Measurements from ENCODE around the gene TTPAL. TPM values are rescaled to one million over a fixed set of nuclear protein-coding genes. Genes with fewer than 3 reads are reported as not detected.
A peak's percentile ranks its signal among the peaks of the same experiment; 100 is the strongest.

TTPAL gene
- total and polyA plus RNA-seq, 2 donors (not counting 3 experiments of a cell fraction or from before 2014, with no cell fraction given): 4.0 to 8.0 TPM

DNA sequence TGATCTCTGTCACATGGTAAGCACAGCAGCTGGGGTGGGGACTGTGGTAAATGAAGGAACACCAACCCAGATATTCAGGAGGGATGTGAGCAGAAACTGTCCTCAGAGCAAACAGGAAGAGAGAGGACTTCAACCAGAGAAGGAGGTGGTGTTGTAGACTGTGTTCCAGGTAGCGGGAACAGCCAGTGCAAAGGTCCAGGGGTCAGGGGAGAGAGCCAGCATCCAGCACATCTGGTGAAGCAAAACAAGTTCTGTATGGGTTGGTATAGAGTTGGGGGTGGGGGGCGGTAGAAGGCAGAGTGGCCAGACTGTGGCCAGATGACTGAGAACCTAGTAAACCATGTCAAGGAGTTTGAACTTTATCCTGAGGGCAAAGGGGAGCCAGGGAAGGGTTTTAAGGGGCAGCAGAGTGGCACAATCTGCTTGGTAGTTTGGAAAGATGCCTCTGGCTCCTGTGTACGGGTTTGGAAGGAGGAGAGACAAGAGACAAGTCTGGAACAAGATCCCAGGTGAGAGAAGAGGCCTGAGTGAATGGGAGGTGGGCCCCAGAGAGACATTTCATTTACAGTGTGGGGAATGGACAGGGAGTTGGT, 27.8 kb upstream of the TTPAL start:
- Histone ChIP-seq H3K9ac (replicated peaks; ENCODE audit: extremely low read depth, insufficient read depth, low read length) (no peak overlapping the region), H3K4me1 (ENCODE audit: control insufficient read depth, extremely low read depth, insufficient read depth, low read length) (no peaks in the 10 kb centered on the region), H4K20me1 (replicated peaks; ENCODE audit: control insufficient read depth, extremely low read depth, insufficient read depth, low read length) (no peaks in the 10 kb centered on the region), H3K27me3 (ENCODE audit: control insufficient read depth in 2 of 2, insufficient read depth in 2 of 2, low read length in 2 of 2) (peaks cover 2 to 6% of the 10 kb centered on the region in 2 experiments), H3K4me3 (replicated peaks in 1 of 3; ENCODE audit: insufficient read depth in 1 of 3, low read depth in 1 of 3, low read length in 3 of 3) (no peak overlapping the region), H3K9me1 (replicated peaks; ENCODE audit: control insufficient read depth, extremely low read depth, insufficient read depth, low read length) (no peaks in the 10 kb centered on the region), H3K4me2 (ENCODE audit: insufficient read depth, low read length) (no peak overlapping the region), H3K79me2 (ENCODE audit: control insufficient read depth, insufficient read depth, low read length) (no peaks in the 10 kb centered on the region), H3K9me3 (replicated peaks; ENCODE audit: control insufficient read depth, insufficient read depth, low read length) (no peaks in the 10 kb centered on the region), H2AFZ (ENCODE audit: low read depth, low read length) (no peak overlapping the region), H3K27ac (ENCODE audit: insufficient read depth, low read depth, low read length) (no peak overlapping the region), H3K36me3 (ENCODE audit: control insufficient read depth in 2 of 2, extremely low read depth in 1 of 2, insufficient read depth in 2 of 2, low read length in 2 of 2) (no peaks in the 10 kb centered on the region)
- CTCF ChIA-PET: no interaction called here
- intact Hi-C loops (cut with micrococcal nuclease) (no loop called here), dilution Hi-C loops (cut with MboI; ENCODE audit: extremely low pct_ligation_motif_present, low sequenced_read_pairs) (no loop called here)
- TF ChIP-seq POLR2A (IDR thresholded peaks at IDR 0.05; ENCODE audit: low read depth, low read length) (no peak), EZH2 (IDR thresholded peaks at IDR 0.05; ENCODE audit: borderline replicate concordance, low read depth, low read length, severe bottlenecking) (no peak), FOS (IDR thresholded peaks at IDR 0.05; ENCODE audit: borderline replicate concordance, insufficient read depth, low read length) (no peak)
- TF ChIP-seq, protein P1, sequence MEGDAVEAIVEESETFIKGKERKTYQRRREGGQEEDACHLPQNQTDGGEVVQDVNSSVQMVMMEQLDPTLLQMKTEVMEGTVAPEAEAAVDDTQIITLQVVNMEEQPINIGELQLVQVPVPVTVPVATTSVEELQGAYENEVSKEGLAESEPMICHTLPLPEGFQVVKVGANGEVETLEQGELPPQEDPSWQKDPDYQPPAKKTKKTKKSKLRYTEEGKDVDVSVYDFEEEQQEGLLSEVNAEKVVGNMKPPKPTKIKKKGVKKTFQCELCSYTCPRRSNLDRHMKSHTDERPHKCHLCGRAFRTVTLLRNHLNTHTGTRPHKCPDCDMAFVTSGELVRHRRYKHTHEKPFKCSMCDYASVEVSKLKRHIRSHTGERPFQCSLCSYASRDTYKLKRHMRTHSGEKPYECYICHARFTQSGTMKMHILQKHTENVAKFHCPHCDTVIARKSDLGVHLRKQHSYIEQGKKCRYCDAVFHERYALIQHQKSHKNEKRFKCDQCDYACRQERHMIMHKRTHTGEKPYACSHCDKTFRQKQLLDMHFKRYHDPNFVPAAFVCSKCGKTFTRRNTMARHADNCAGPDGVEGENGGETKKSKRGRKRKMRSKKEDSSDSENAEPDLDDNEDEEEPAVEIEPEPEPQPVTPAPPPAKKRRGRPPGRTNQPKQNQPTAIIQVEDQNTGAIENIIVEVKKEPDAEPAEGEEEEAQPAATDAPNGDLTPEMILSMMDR (IDR thresholded peaks at IDR 0.05; ENCODE audit: extremely low read depth in 1 of 2, insufficient read depth in 1 of 2, low read depth in 1 of 2, low read length in 2 of 2): no peak
- DNase-seq (ENCODE audit: low read depth, low spot score) (no peak), FAIRE-seq (no peak)
- POLR2A ChIA-PET: no interaction called here
- BruUV-seq (replicated peaks): no TSS peak

DNA sequence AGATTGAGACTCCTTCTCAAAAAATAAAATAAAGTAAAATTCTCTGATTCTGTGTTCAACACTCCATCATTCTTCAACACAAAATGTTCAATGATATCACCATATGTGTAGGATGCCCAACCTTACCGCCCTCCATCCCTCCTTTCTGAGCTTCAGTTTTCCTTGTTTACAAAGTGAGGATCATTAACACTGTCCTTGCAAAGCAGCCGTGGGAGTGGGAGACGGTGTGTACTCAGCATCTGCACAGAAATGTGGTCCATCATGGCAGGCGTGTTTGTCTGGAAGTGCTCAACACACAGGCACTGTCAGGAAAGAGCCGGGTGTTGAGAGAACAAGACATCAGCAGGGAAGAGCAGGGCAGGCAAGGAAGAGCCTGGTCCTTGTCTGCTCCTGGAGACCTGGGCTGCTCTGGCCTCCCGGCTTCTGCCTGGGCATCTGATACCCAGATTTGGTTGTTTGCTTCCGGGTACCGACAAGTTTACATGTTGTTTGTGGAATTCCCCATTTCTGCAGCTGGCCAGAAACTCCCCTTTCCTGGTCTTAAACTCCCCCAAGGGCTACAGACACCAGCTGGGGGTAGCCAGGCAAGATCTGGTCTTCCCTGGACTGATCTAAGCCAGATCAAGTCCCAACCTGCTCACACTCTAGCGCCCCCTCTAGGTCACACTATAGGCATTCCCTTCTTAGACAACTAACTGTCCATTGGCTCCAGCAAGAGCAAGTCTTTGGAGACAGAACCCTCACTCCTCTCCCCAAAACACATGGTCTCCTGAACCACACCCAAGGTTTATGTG, 26.7 kb upstream of the TTPAL start:
- H3K27ac ChIP-seq (ENCODE audit: insufficient read depth, low read depth, low read length): no peak overlapping the region
- H2AFZ ChIP-seq (ENCODE audit: low read depth, low read length): no peak overlapping the region
- peaks cover 2 to 6% of the 10 kb centered on the region in 2 experiments for H3K27me3 ChIP-seq (ENCODE audit: control insufficient read depth in 2 of 2, insufficient read depth in 2 of 2, low read length in 2 of 2)
- no peaks in the 10 kb centered on the region for H3K9me1 ChIP-seq (replicated peaks; ENCODE audit: control insufficient read depth, extremely low read depth, insufficient read depth, low read length)
- no peaks in the 10 kb centered on the region for H3K9me3 ChIP-seq (replicated peaks; ENCODE audit: control insufficient read depth, insufficient read depth, low read length)
- no peak overlapping the region for H3K9ac ChIP-seq (replicated peaks; ENCODE audit: extremely low read depth, insufficient read depth, low read length)
- dilution Hi-C loops (cut with MboI; ENCODE audit: extremely low pct_ligation_motif_present, low sequenced_read_pairs): no loop called here
- no peak for DNase-seq (ENCODE audit: low read depth, low spot score)
- FAIRE-seq: no peak
- H3K36me3 ChIP-seq (ENCODE audit: control insufficient read depth in 2 of 2, extremely low read depth in 1 of 2, insufficient read depth in 2 of 2, low read length in 2 of 2): no peaks in the 10 kb centered on the region
- no TSS peak for BruUV-seq (replicated peaks)
- no peak overlapping the region for H3K4me3 ChIP-seq (replicated peaks in 1 of 3; ENCODE audit: insufficient read depth in 1 of 3, low read depth in 1 of 3, low read length in 3 of 3)
- ChIA-PET CTCF (no interaction called here), POLR2A (no interaction called here)
- no peaks in the 10 kb centered on the region for H3K4me1 ChIP-seq (ENCODE audit: control insufficient read depth, extremely low read depth, insufficient read depth, low read length)
- no peaks in the 10 kb centered on the region for H3K79me2 ChIP-seq (ENCODE audit: control insufficient read depth, insufficient read depth, low read length)
- intact Hi-C loops (cut with micrococcal nuclease): no loop called here
- H4K20me1 ChIP-seq (replicated peaks; ENCODE audit: control insufficient read depth, extremely low read depth, insufficient read depth, low read length): no peaks in the 10 kb centered on the region
- H3K4me2 ChIP-seq (ENCODE audit: insufficient read depth, low read length): no peak overlapping the region
- TF ChIP-seq, protein P1 (IDR thresholded peaks at IDR 0.05; ENCODE audit: extremely low read depth in 1 of 2, insufficient read depth in 1 of 2, low read depth in 1 of 2, low read length in 2 of 2): peak; percentile 15 to 26
- TF ChIP-seq, protein P2, sequence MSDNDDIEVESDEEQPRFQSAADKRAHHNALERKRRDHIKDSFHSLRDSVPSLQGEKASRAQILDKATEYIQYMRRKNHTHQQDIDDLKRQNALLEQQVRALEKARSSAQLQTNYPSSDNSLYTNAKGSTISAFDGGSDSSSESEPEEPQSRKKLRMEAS (IDR thresholded peaks at IDR 0.05; ENCODE audit: insufficient read depth, insufficient read length): no peak

Measured in endothelial cell of umbilical vein (primary cell).